ENCODE measurements around the gene PUM2.
A peak's percentile ranks its signal among the peaks of the same experiment; 100 is the strongest.

Gene PUM2

GRCh38 chr2:20350041-20350712, 467 bp downstream of the PUM2 start:
- peak overlapping the region; percentile 93 for H3K27ac ChIP-seq (ENCODE audit: low read depth, low read length)
- H3K9ac ChIP-seq (ENCODE audit: low read length), result peak overlapping the region; percentile 80
- H3K4me1 ChIP-seq (ENCODE audit: control insufficient read depth, insufficient read depth, low read length), result peaks cover 19% of the 10 kb centered on the region
- no peaks in the 10 kb centered on the region for H3K27me3 ChIP-seq (ENCODE audit: control insufficient read depth, insufficient read depth, low read length)
- H3K36me3 ChIP-seq (ENCODE audit: control insufficient read depth, insufficient read depth, low read length), result no peaks in the 10 kb centered on the region
- H3K4me3 ChIP-seq (ENCODE audit: low read length), result peak overlapping the region; percentile 95

DNA sequence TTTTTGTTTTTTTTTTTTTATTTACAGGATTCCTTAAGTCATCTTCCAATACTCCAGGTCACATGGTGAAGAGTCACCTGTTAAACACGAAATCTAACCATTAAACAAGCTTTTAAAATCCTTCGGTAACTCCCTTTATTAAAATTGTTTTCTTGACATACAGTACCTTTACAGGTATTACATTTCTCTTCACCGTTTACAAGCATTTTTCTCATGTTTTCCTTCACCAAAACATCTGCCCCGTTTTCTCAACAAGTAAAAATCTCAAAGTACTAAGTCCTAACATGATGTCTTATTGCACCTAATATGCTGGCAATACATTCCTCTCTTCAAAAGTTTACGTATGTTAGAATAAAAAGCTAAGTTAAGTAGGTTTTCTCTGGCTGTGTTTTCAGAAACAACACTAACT, 1.1 kb downstream of the PUM2 start:
- peaks cover 2% of the 10 kb centered on the region for H3K36me3 ChIP-seq (ENCODE audit: control insufficient read depth, insufficient read depth, low read length)
- peak overlapping the region; percentile 56 for H3K9ac ChIP-seq (ENCODE audit: low read length)
- H3K27ac ChIP-seq (ENCODE audit: low read depth, low read length), result peak overlapping the region; percentile 93
- H3K4me1 ChIP-seq (ENCODE audit: control insufficient read depth, insufficient read depth, low read length), result peaks cover 19% of the 10 kb centered on the region
- H3K4me3 ChIP-seq (ENCODE audit: low read length), result peak overlapping the region; percentile 95
- no peaks in the 10 kb centered on the region for H3K27me3 ChIP-seq (ENCODE audit: control insufficient read depth, insufficient read depth, low read length)

DNA sequence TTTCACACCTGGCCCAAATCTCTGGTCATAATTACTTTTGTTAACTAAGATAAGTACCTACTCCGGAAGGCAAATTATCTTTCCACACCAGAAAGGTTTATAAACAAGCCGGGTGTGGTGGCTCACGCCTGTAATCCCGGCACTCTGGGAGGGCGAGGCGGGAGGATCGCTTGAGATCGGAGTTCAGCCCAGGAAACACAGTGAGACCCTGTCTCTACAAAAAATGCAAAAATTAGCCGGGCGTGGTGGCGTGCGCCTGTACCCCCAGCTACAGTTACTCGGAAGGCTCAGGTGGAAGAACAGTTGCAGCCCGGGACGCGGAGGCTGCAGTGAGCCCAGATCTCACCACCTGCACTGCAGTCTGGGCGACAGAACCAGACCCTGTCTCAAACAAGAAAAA, 2.1 kb downstream of the PUM2 start:
- Histone ChIP-seq H3K4me3 (ENCODE audit: low read length) (no peak overlapping the region), H3K4me1 (ENCODE audit: control insufficient read depth, insufficient read depth, low read length) (peaks cover 19% of the 10 kb centered on the region), H3K9ac (ENCODE audit: low read length) (no peak overlapping the region), H3K27me3 (ENCODE audit: control insufficient read depth, insufficient read depth, low read length) (no peaks in the 10 kb centered on the region), H3K27ac (ENCODE audit: low read depth, low read length) (no peak overlapping the region), H3K36me3 (ENCODE audit: control insufficient read depth, insufficient read depth, low read length) (peaks cover 2% of the 10 kb centered on the region)

- Histone ChIP-seq H3K36me3 (ENCODE audit: control insufficient read depth, insufficient read depth, low read length) (peaks cover 2% of the 10 kb centered on the region), H3K27ac (ENCODE audit: low read depth, low read length) (no peak overlapping the region), H3K4me3 (ENCODE audit: low read length) (peak overlapping the region; percentile 9), H3K9ac (ENCODE audit: low read length) (no peak overlapping the region), H3K27me3 (ENCODE audit: control insufficient read depth, insufficient read depth, low read length) (no peaks in the 10 kb centered on the region), H3K4me1 (ENCODE audit: control insufficient read depth, insufficient read depth, low read length) (peaks cover 19% of the 10 kb centered on the region)
Observed at GRCh38 chr2:20346565-20347381, 3.9 kb downstream of the PUM2 start.

DNA sequence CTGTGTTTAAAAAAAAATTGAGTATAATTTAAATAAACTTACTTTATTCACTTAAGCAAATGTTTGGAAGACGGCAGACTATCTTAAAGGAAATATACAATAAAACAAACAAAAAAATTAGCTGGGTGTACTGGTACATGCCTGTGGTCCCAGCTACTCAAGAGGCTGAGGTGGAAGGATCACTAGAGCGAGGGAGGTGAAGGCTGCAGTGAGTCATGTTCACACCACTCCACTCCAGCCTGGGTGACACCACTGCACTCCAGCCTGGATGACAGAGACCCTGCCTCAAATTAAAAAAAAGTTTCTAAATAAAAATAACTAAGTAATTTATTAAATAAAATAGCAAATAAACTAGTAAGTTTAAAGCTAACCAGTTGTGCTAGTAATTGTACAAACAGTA, 7.5 kb downstream of the PUM2 start:
- Histone ChIP-seq H3K4me3 (ENCODE audit: low read length) (no peak overlapping the region), H3K36me3 (ENCODE audit: control insufficient read depth, insufficient read depth, low read length) (peaks cover 2% of the 10 kb centered on the region), H3K4me1 (ENCODE audit: control insufficient read depth, insufficient read depth, low read length) (peaks cover 11% of the 10 kb centered on the region), H3K9ac (ENCODE audit: low read length) (no peak overlapping the region), H3K27ac (ENCODE audit: low read depth, low read length) (no peak overlapping the region), H3K27me3 (ENCODE audit: control insufficient read depth, insufficient read depth, low read length) (no peaks in the 10 kb centered on the region)

- no peak overlapping the region for H3K9ac ChIP-seq (ENCODE audit: low read length)
- H3K4me3 ChIP-seq (ENCODE audit: low read length), result no peak overlapping the region
- H3K36me3 ChIP-seq (ENCODE audit: control insufficient read depth, insufficient read depth, low read length), result no peaks in the 10 kb centered on the region
- H3K27ac ChIP-seq (ENCODE audit: low read depth, low read length), result no peak overlapping the region
- no peaks in the 10 kb centered on the region for H3K27me3 ChIP-seq (ENCODE audit: control insufficient read depth, insufficient read depth, low read length)
- peaks cover 6% of the 10 kb centered on the region for H3K4me1 ChIP-seq (ENCODE audit: control insufficient read depth, insufficient read depth, low read length)
Observed at GRCh38 chr2:20339012-20339411, 11.6 kb downstream of the PUM2 start.

- no peak overlapping the region for H3K9ac ChIP-seq (ENCODE audit: low read length)
- H3K27ac ChIP-seq (ENCODE audit: low read depth, low read length), result no peak overlapping the region
- H3K4me3 ChIP-seq (ENCODE audit: low read length), result no peak overlapping the region
- peaks cover 9% of the 10 kb centered on the region for H3K4me1 ChIP-seq (ENCODE audit: control insufficient read depth, insufficient read depth, low read length)
- peaks cover 2% of the 10 kb centered on the region for H3K36me3 ChIP-seq (ENCODE audit: control insufficient read depth, insufficient read depth, low read length)
- no peaks in the 10 kb centered on the region for H3K27me3 ChIP-seq (ENCODE audit: control insufficient read depth, insufficient read depth, low read length)
Observed at GRCh38 chr2:20334605-20335203, 15.9 kb downstream of the PUM2 start.

DNA sequence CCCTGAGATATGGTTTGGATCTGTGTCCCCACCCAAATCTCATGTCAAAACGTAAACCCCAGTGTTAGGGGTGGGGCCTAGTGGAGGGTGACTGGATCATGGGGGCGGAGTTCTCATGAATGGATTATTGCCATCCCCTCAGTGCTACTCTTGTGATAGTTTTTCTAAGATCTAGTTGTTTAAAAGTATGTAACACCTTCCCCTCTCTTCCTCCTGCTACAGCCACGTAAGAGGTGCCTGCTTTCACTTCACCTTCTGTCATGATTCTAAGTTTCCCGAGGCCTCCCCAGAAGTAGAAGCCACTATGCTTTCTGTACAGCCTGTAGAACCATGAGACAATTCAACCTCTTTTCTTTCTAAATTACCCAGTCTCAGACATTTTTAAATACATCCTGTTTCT, 16.9 kb downstream of the PUM2 start:
- Histone ChIP-seq H3K4me1 (ENCODE audit: control insufficient read depth, insufficient read depth, low read length) (peaks cover 9% of the 10 kb centered on the region), H3K9ac (ENCODE audit: low read length) (no peak overlapping the region), H3K36me3 (ENCODE audit: control insufficient read depth, insufficient read depth, low read length) (peaks cover 2% of the 10 kb centered on the region), H3K4me3 (ENCODE audit: low read length) (no peak overlapping the region), H3K27me3 (ENCODE audit: control insufficient read depth, insufficient read depth, low read length) (no peaks in the 10 kb centered on the region), H3K27ac (ENCODE audit: low read depth, low read length) (no peak overlapping the region)

- Histone ChIP-seq H3K4me3 (ENCODE audit: low read length) (no peak overlapping the region), H3K4me1 (ENCODE audit: control insufficient read depth, insufficient read depth, low read length) (peaks cover 4% of the 10 kb centered on the region), H3K27ac (ENCODE audit: low read depth, low read length) (no peak overlapping the region), H3K36me3 (ENCODE audit: control insufficient read depth, insufficient read depth, low read length) (peaks cover 2% of the 10 kb centered on the region), H3K9ac (ENCODE audit: low read length) (no peak overlapping the region), H3K27me3 (ENCODE audit: control insufficient read depth, insufficient read depth, low read length) (no peaks in the 10 kb centered on the region)
Observed at GRCh38 chr2:20330192-20330591, 20.5 kb downstream of the PUM2 start.

DNA sequence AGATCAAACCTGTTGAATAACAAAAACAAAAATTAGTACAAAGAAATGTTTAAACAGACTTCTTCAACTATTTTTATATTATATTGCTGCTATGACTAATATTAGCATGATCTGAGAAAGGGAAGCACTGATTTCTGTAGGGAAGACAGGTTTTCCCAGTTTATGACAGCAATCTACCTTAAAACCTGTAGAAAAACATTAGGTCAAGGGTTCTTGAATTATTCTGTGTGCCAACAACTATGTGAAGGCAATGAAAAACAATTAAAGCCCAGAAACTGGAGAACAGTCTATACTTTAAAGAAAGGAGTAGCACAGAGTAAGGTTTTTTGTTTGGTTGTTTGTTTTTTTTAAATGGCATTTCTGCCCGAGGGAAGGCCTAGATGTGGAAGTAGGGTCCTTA, 23.3 kb downstream of the PUM2 start:
- H3K4me1 ChIP-seq (ENCODE audit: control insufficient read depth, insufficient read depth, low read length), result no peaks in the 10 kb centered on the region
- peaks cover 2% of the 10 kb centered on the region for H3K36me3 ChIP-seq (ENCODE audit: control insufficient read depth, insufficient read depth, low read length)
- H3K4me3 ChIP-seq (ENCODE audit: low read length), result no peak overlapping the region
- no peaks in the 10 kb centered on the region for H3K27me3 ChIP-seq (ENCODE audit: control insufficient read depth, insufficient read depth, low read length)
- H3K27ac ChIP-seq (ENCODE audit: low read depth, low read length), result no peak overlapping the region
- no peak overlapping the region for H3K9ac ChIP-seq (ENCODE audit: low read length)

GRCh38 chr2:20326163-20326780, 24.4 kb downstream of the PUM2 start:
- Histone ChIP-seq H3K4me1 (ENCODE audit: control insufficient read depth, insufficient read depth, low read length) (no peaks in the 10 kb centered on the region), H3K27ac (ENCODE audit: low read depth, low read length) (no peak overlapping the region), H3K27me3 (ENCODE audit: control insufficient read depth, insufficient read depth, low read length) (no peaks in the 10 kb centered on the region), H3K4me3 (ENCODE audit: low read length) (no peak overlapping the region), H3K36me3 (ENCODE audit: control insufficient read depth, insufficient read depth, low read length) (peaks cover 2% of the 10 kb centered on the region), H3K9ac (ENCODE audit: low read length) (no peak overlapping the region)

- Histone ChIP-seq H3K27ac (ENCODE audit: low read depth, low read length) (no peak overlapping the region), H3K36me3 (ENCODE audit: control insufficient read depth, insufficient read depth, low read length) (peaks cover 6% of the 10 kb centered on the region), H3K4me1 (ENCODE audit: control insufficient read depth, insufficient read depth, low read length) (no peaks in the 10 kb centered on the region), H3K9ac (ENCODE audit: low read length) (no peak overlapping the region), H3K4me3 (ENCODE audit: low read length) (no peak overlapping the region), H3K27me3 (ENCODE audit: control insufficient read depth, insufficient read depth, low read length) (no peaks in the 10 kb centered on the region)
Observed at GRCh38 chr2:20322527-20323300, 27.9 kb downstream of the PUM2 start.

All from rectal smooth muscle tissue (tissue), 1 donor.